Activated T-helper 1 cell treated with anti-CD3 and anti-CD28 coated beads, Interleukin-12 subunit alpha, Interleukin-12 subunit beta, Interleukin-2, Interleukin-4 antibody, amounts not matched to agents 30 ng/mL and 10 ng/mL and 1 ng/mL, durations not matched to agents 14 hours and 24 hours and 36 hours (primary cell): ENCODE measurements around the gene NADK. TPM values are rescaled to one million over a fixed set of nuclear protein-coding genes. Genes with fewer than 3 reads are reported as not detected.

Experiments
- DNase-seq: peaks from one replicate; pipeline ENCODE4 v3.0.0; 2021; ENCODE audit warnings: low spot score
- H3K27ac Mint-ChIP-seq: one replicate; pipeline ENCODE4 v1.8.0; 2021; ENCODE audit warnings: mild to moderate bottlenecking, mixed read lengths
- H3K27me3 Mint-ChIP-seq: one replicate; pipeline ENCODE4 v1.8.0; 2022; ENCODE audit warnings: mild to moderate bottlenecking, moderate library complexity, mixed read lengths; ENCODE audit not compliant: insufficient read depth
- H3K36me3 Mint-ChIP-seq: one replicate; pipeline ENCODE4 v1.8.0; 2021; ENCODE audit warnings: low read depth, mixed read lengths
- H3K4me1 Mint-ChIP-seq: one replicate; pipeline ENCODE4 v1.8.0; 2021; ENCODE audit warnings: low read depth, mixed read lengths
- H3K4me3 Mint-ChIP-seq: one replicate; pipeline ENCODE4 v1.8.0; 2021; ENCODE audit warnings: mild to moderate bottlenecking, moderate library complexity, mixed read lengths
- H3K9me3 Mint-ChIP-seq: one replicate; pipeline ENCODE4 v1.8.0; 2021; ENCODE audit warnings: mixed read lengths
- intact Hi-C: fragments of 100-400 bp; cut with micrococcal nuclease; formaldehyde crosslinking; loops from one replicate; pipeline ENCODE4 v1.15.1; 2024
- total RNA-seq: library from RNA; stranded (reverse); gene quantifications from 2 replicates; pipeline ENCODE4 v1.2.3, GENCODE V29; 2022

The NADK gene
- total RNA-seq, 1 donor from 2014 or later = 96.8 TPM

DNA sequence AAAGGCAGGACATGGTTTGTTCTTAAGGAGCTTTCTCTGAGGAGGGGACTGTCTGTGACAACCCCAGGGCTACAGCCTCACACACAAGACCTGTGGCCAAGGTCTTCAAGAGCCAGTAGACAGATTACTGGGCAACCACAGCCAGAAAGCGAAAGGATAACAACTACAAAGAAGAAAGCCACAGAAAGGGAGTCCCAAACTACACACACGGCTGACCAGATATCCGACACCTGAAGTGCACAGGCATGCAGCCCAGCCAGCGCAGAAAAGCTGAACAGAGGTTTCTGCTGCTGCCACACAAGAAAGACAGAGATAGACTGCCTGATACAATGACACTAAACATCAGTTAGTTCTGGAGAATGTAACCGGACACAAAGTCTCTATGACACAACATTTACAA lies 21.4 kb upstream of the NADK start:
- no peaks in the 10 kb centered on the region for H3K27me3 Mint-ChIP-seq
- peaks cover 34% of the 10 kb centered on the region for H3K4me1 Mint-ChIP-seq
- no peaks in the 10 kb centered on the region for H3K9me3 Mint-ChIP-seq
- H3K4me3 Mint-ChIP-seq = no peak overlapping the region
- peak overlapping the region; percentile 22 for H3K27ac Mint-ChIP-seq
- no peak for DNase-seq
- peaks cover 41% of the 10 kb centered on the region for H3K36me3 Mint-ChIP-seq
- intact Hi-C loops = no loop called here

DNA sequence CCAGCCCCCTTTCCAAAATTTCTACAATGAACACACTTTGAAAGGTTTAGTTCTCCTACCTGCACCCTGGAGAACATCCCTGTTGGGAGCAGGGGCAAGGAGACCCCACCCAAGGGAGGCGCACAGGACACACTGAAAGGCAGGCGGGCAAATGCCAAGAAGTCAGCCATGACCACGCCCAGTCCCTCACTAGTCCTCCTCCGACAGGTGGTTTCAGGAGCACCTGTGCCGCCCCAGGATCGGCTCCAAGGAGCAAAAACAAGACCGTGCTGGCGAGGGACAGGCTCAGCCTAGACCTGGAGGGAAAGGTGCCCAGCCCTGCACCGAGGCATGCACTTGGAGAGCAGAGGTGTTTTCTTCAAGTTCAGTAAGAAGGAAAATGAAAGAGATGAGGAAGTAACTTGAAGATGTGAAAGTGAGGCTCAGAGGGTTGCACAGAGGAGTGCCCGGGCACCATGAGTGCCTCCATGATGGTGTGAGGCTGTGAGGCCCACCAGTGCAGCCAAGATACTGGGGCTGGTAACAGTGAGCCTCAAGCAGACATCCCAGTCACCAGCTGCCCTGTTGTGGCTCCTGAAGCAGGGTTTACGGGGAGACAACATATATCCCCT lies 19.6 kb upstream of the NADK start:
- H3K27ac Mint-ChIP-seq = no peak overlapping the region
- H3K36me3 Mint-ChIP-seq = peaks cover 42% of the 10 kb centered on the region

DNA sequence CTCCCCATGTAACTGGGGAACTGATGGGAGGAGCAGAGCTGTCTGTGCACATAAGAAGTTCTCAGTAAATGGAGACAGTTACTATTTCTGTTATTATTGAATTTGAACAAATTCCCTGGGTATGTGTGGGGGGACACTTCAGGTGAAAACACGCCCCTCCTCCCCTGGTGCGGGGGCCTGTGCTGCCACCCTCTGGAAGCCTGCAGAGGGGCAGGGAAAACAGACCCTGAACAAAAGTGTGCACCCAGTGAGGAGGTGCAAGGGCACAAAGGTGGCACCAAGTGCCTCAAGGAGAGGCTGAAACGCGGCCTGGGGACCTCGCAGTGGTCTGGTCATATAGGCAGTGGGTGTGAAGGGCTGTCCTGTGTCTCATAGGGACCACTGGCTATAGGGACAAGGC lies 18.2 kb upstream of the NADK start:
- Mint-ChIP-seq H3K27ac (peak overlapping the region; percentile 47), H3K36me3 (peaks cover 37% of the 10 kb centered on the region), H3K27me3 (no peaks in the 10 kb centered on the region), H3K4me3 (no peak overlapping the region), H3K4me1 (peaks cover 20% of the 10 kb centered on the region), H3K9me3 (no peaks in the 10 kb centered on the region)
- no peak for DNase-seq
- intact Hi-C loops = no loop called here

More for the DNA sequence above, 19.6 kb upstream of the NADK start:
- H3K9me3 Mint-ChIP-seq = no peaks in the 10 kb centered on the region
- H3K4me1 Mint-ChIP-seq = peaks cover 32% of the 10 kb centered on the region
- no peak overlapping the region for H3K4me3 Mint-ChIP-seq
- intact Hi-C loops = no loop called here
- DNase-seq = no peak
- H3K27me3 Mint-ChIP-seq = no peaks in the 10 kb centered on the region

DNA sequence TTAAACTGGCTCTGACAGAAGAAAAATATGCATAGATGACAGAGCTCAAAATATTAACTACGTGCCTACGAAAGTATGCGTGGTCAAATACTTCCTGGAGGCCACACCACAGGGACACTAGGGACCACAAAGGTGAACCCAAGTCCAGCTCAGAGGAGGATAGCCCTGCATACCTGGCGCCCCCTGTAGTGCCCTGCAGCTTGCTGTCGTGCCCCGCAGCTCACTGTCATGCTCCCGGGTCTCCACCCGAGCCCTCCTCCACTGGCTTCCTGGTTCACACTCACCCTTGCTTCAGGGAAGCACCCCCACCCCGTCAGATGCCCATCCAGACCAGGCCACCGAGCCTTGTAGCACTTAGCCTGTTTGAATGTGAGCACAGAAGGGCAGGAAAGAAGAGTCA lies 16.7 kb upstream of the NADK start:
- no peaks in the 10 kb centered on the region for H3K9me3 Mint-ChIP-seq
- H3K4me3 Mint-ChIP-seq = no peak overlapping the region
- intact Hi-C loops = no loop called here
- no peak overlapping the region for H3K27ac Mint-ChIP-seq
- H3K4me1 Mint-ChIP-seq = peaks cover 12% of the 10 kb centered on the region
- DNase-seq = no peak
- H3K36me3 Mint-ChIP-seq = peaks cover 43% of the 10 kb centered on the region
- no peaks in the 10 kb centered on the region for H3K27me3 Mint-ChIP-seq

GRCh38 chr1:1793481-1794244 lies 15.4 kb upstream of the NADK start:
- Mint-ChIP-seq H3K4me3 (no peak overlapping the region), H3K4me1 (peaks cover 10% of the 10 kb centered on the region), H3K27ac (peak overlapping the region; percentile 68), H3K9me3 (no peaks in the 10 kb centered on the region), H3K36me3 (peaks cover 52% of the 10 kb centered on the region), H3K27me3 (no peaks in the 10 kb centered on the region)
- DNase-seq = no peak
- intact Hi-C loops = no loop called here

DNA sequence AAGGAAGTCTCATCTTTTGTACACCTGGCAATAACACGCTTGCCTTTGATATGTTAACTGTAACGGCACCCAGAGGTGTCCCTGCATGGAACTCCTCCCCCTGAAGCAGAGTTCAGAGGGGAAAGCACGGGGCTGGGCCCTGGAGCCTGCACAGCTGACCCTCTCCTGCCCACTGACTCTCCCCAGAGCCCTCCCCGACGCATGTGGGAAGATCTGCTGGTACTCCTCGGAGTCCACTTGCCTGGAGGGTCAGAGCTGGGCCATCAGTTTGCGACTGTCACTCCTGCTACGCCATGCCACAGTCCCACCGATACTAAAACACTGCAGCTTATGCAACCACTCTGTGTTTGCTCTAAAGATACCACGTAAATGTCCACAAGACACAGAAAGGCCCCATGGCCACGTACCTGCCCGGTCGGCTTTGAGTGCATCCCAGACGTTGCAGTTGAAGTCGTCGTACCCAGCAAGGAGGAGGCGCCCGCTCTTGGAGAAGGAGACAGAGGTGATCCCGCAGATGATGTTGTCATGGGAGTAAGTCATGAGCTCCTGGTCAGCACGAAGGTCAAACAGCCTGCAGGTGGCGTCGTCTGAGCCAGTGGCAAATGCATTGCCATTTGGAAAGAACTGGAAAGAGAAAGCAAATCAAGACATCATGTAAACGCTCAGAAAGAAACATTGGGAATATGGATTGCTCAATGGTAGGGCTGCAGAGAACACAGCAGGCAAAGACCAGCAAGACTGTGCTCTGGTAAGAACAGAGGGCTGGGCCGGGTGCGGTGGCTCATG lies 10.6 kb upstream of the NADK start:
- no peak overlapping the region for H3K27ac Mint-ChIP-seq
- intact Hi-C loops = no loop called here

GRCh38 chr1:1788136-1788535 lies 9.9 kb upstream of the NADK start:
- intact Hi-C loops = no loop called here
- Mint-ChIP-seq H3K27ac (no peak overlapping the region), H3K9me3 (no peaks in the 10 kb centered on the region), H3K36me3 (peaks cover 50% of the 10 kb centered on the region), H3K4me1 (peaks cover 8% of the 10 kb centered on the region), H3K27me3 (no peaks in the 10 kb centered on the region), H3K4me3 (no peak overlapping the region)
- DNase-seq = no peak

More for the DNA sequence above, 10.6 kb upstream of the NADK start:
- no peak for DNase-seq
- H3K4me1 Mint-ChIP-seq = peaks cover 5% of the 10 kb centered on the region
- H3K4me3 Mint-ChIP-seq = no peak overlapping the region
- H3K27me3 Mint-ChIP-seq = no peaks in the 10 kb centered on the region
- peaks cover 56% of the 10 kb centered on the region for H3K36me3 Mint-ChIP-seq
- no peaks in the 10 kb centered on the region for H3K9me3 Mint-ChIP-seq

DNA sequence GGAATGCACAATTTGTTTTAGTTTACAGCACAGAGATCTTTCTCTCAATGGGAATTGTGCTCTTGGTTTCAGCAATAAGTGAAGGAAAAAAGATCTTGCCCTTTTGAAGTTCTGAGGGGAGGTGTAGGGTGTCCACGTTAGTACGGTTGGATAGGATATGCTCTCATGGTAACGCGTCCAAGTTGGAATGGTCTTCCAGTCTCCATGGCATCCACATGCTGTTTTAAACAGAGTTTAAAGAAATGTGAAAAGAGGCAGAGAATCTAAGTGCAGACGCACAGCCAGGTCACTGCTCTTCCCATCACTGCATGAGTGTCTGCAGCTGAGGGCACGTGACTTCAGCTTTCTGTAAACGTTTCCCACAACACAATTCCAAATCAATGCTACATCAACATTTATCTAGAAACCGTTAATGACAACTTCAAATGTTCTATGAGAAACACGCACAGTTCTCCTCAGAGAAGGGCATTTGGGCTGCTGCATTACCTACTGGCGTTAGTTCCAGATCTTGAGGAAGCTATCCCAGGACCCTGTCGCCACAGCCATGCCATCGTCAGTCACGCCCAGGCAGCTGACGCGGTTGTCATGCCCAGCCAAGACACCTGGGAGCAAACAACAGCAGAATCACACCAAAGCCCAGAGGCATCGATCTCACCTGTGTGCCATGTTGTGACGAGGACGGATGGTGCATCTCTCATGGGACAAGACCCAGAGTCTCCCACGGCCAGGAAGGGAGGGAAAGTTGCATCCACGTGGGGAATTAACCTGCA lies 8.8 kb upstream of the NADK start:
- DNase-seq = no peak
- H3K4me3 Mint-ChIP-seq = no peak overlapping the region
- H3K36me3 Mint-ChIP-seq = peaks cover 45% of the 10 kb centered on the region
- no peaks in the 10 kb centered on the region for H3K27me3 Mint-ChIP-seq
- intact Hi-C loops = no loop called here
- H3K9me3 Mint-ChIP-seq = no peaks in the 10 kb centered on the region
- H3K27ac Mint-ChIP-seq = peak overlapping the region; percentile 1
- peaks cover 11% of the 10 kb centered on the region for H3K4me1 Mint-ChIP-seq

DNA sequence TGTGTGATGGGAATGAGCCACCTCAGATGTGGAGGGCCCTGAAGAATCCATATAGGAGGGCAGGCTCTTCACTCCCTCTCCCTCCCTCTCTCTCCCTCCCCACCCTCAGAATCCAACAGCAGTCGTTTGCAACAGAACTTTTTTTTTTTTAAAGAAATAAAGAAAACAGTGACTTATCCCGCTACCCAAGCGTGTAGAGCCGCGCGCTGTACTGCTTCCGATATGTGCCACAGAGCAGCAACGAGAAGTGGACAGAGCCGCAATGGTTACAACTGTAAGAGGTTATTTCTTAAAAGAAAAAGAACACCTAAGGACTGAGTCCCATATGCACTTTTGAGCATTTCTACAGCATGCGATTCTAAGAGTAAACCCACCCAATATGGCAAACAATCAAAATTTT lies 7.4 kb upstream of the NADK start:
- no peak for DNase-seq
- peaks cover 24% of the 10 kb centered on the region for H3K4me1 Mint-ChIP-seq
- no peak overlapping the region for H3K4me3 Mint-ChIP-seq
- intact Hi-C loops = no loop called here
- peaks cover 45% of the 10 kb centered on the region for H3K36me3 Mint-ChIP-seq
- H3K27me3 Mint-ChIP-seq = no peaks in the 10 kb centered on the region
- H3K27ac Mint-ChIP-seq = no peak overlapping the region
- no peaks in the 10 kb centered on the region for H3K9me3 Mint-ChIP-seq

GRCh38 chr1:1784933-1785332 lies 6.7 kb upstream of the NADK start:
- no peaks in the 10 kb centered on the region for H3K27me3 Mint-ChIP-seq
- intact Hi-C loops = no loop called here
- H3K4me1 Mint-ChIP-seq = peaks cover 31% of the 10 kb centered on the region
- no peak for DNase-seq
- no peaks in the 10 kb centered on the region for H3K9me3 Mint-ChIP-seq
- H3K27ac Mint-ChIP-seq = no peak overlapping the region
- H3K36me3 Mint-ChIP-seq = peaks cover 38% of the 10 kb centered on the region
- no peak overlapping the region for H3K4me3 Mint-ChIP-seq

GRCh38 chr1:1783320-1783719 lies 5.0 kb upstream of the NADK start:
- H3K4me3 Mint-ChIP-seq = no peak overlapping the region

GRCh38 chr1:1782399-1783221 lies 4.3 kb upstream of the NADK start:
- H3K4me3 Mint-ChIP-seq = peak overlapping the region; percentile 2
- no peaks in the 10 kb centered on the region for H3K27me3 Mint-ChIP-seq
- H3K9me3 Mint-ChIP-seq = no peaks in the 10 kb centered on the region
- peaks cover 34% of the 10 kb centered on the region for H3K4me1 Mint-ChIP-seq
- peaks cover 21% of the 10 kb centered on the region for H3K36me3 Mint-ChIP-seq
- H3K27ac Mint-ChIP-seq = peak overlapping the region; percentile 48
- intact Hi-C loops = no loop called here
- DNase-seq = no peak

More at GRCh38 chr1:1783320-1783719, 5.0 kb upstream of the NADK start:
- Mint-ChIP-seq H3K4me1 (peaks cover 34% of the 10 kb centered on the region), H3K9me3 (no peaks in the 10 kb centered on the region), H3K36me3 (peaks cover 26% of the 10 kb centered on the region), H3K27ac (peak overlapping the region; percentile 65), H3K27me3 (no peaks in the 10 kb centered on the region)
- intact Hi-C loops = no loop called here
- DNase-seq = no peak
